Endothelial cell of umbilical vein (primary cell): ENCODE results near the gene SENP5. TPM values are rescaled to one million over a fixed set of nuclear protein-coding genes. Genes with fewer than 3 reads are reported as not detected.

Experiments
- BruUV-seq: library from RNA; stranded (reverse); fragments of 400-500 nt; replicated peaks from 2 replicates; lab custom pipeline; 2021; lab: Mats Ljungman, UMichigan
- CTCF ChIA-PET: fragments of 300-600, 350-600 bp; sonication (Branson Sonifier 250); formaldehyde crosslinking; loops from one replicate; lab custom pipeline; 2021; ENCODE audit warnings: antibody characterized with exemption, inconsistent platforms; lab: Charles Lee
- POLR2A ChIA-PET: fragments of 300-600, 350-600 bp; sonication (Branson Sonifier 250); formaldehyde crosslinking; loops from one replicate; lab custom pipeline; 2021; ENCODE audit warnings: antibody characterized with exemption, inconsistent platforms; lab: Charles Lee
- DNase-seq: peaks from one replicate; pipeline ENCODE4 v3.0.0-alpha.2; 2011; ENCODE audit warnings: low read depth, low spot score
- FAIRE-seq: peaks from 2 replicates; lab custom pipeline; 2011; peaks lifted over from hg19 to GRCh38; lab: Jason Lieb, UNC
- H2AFZ ChIP-seq: 2 replicates; pipeline ENCODE4 v1.6.0; 2012; ENCODE audit warnings: low read depth, low read length, control low read depth, inconsistent platforms
- H3K27ac ChIP-seq: 2 replicates; pipeline ENCODE4 v1.5.1; 2011; ENCODE audit warnings: low read depth, mild to moderate bottlenecking, control low read depth, low read length, moderate library complexity; ENCODE audit not compliant: insufficient read depth
- H3K27me3 ChIP-seq, 2 experiments: 2 replicates each; pipeline versions ENCODE4 v1.6.0 to v1.6.1; 2011; ENCODE audit warnings: low read length in 2 of 2, mixed read lengths in 1 of 2; ENCODE audit not compliant: control insufficient read depth in 2 of 2, insufficient read depth in 2 of 2
- H3K36me3 ChIP-seq, 2 experiments: 2 replicates in 1 of 2; 3 replicates in 1 of 2; pipeline ENCODE4 v1.5.1; 2011; ENCODE audit warnings: low read length in 2 of 2, mild to moderate bottlenecking in 1 of 2, moderate library complexity in 1 of 2; ENCODE audit not compliant: control insufficient read depth in 2 of 2, insufficient read depth in 2 of 2; ENCODE audit errors: extremely low read depth in 1 of 2
- H3K4me1 ChIP-seq: 3 replicates; pipeline ENCODE4 v1.5.1; 2011; ENCODE audit warnings: mild to moderate bottlenecking, low read length; ENCODE audit not compliant: control insufficient read depth, insufficient read depth; ENCODE audit errors: extremely low read depth
- H3K4me2 ChIP-seq: 2 replicates; pipeline ENCODE4 v1.6.1; 2011; ENCODE audit warnings: low read length, control low read depth, mixed read lengths; ENCODE audit not compliant: insufficient read depth
- H3K4me3 ChIP-seq, 3 experiments: fragments of 200-600 bp in 1 of 3; sonication (generic), shearing (Covaris generic) in 1 of 3; replicated peaks in 1 of 3; 2 replicates each; pipeline ENCODE4 v1.5.1; 2011 to 2016; ENCODE audit warnings: control low read depth in 3 of 3, low read length in 3 of 3, mild to moderate bottlenecking in 2 of 3, inconsistent platforms in 1 of 3, low read depth in 1 of 3, moderate library complexity in 1 of 3; ENCODE audit not compliant: insufficient read depth in 1 of 3
- H3K79me2 ChIP-seq: 2 replicates; pipeline ENCODE4 v1.6.0; 2012; ENCODE audit warnings: low read length, inconsistent platforms; ENCODE audit not compliant: control insufficient read depth, insufficient read depth
- H3K9ac ChIP-seq: replicated peaks from 2 replicates; pipeline ENCODE3; 2011; ENCODE audit warnings: low read length, control low read depth; ENCODE audit not compliant: insufficient read depth; ENCODE audit errors: extremely low read depth
- H3K9me1 ChIP-seq: replicated peaks from 3 replicates; pipeline ENCODE4 v1.6.0; 2011; ENCODE audit warnings: mild to moderate bottlenecking, low read length; ENCODE audit not compliant: control insufficient read depth, insufficient read depth; ENCODE audit errors: extremely low read depth
- H3K9me3 ChIP-seq: replicated peaks from 2 replicates; pipeline ENCODE4 v1.5.1; 2012; ENCODE audit warnings: low read length, inconsistent platforms; ENCODE audit not compliant: control insufficient read depth, insufficient read depth
- H4K20me1 ChIP-seq: replicated peaks from 2 replicates; pipeline ENCODE3; 2011; ENCODE audit warnings: mild to moderate bottlenecking, low read length; ENCODE audit not compliant: control insufficient read depth, insufficient read depth; ENCODE audit errors: extremely low read depth
- CTCF ChIP-seq, 2 donors: IDR thresholded peaks; 1 replicate in 1 of 2; 2 replicates in 1 of 2; pipeline ENCODE4 v1.5.1; 2011; ENCODE audit warnings: low read length in 2 of 2, mild to moderate bottlenecking in 2 of 2, moderate library complexity in 2 of 2, control low read depth in 1 of 2, inconsistent platforms in 1 of 2, low read depth in 1 of 2; ENCODE audit not compliant: insufficient read depth in 1 of 2; ENCODE audit errors: extremely low read depth in 1 of 2
- EZH2 ChIP-seq: IDR thresholded peaks from 2 replicates; pipeline ENCODE4 v1.6.1; 2012; ENCODE audit warnings: borderline replicate concordance, low read depth, mild to moderate bottlenecking, moderate library complexity, low read length, inconsistent platforms; ENCODE audit not compliant: severe bottlenecking
- FOS ChIP-seq: IDR thresholded peaks from 2 replicates; pipeline ENCODE4 v1.6.1; 2011; ENCODE audit warnings: mild to moderate bottlenecking, low read length, moderate library complexity, borderline replicate concordance; ENCODE audit not compliant: insufficient read depth
- JUN ChIP-seq: IDR thresholded peaks from 2 replicates; pipeline ENCODE4 v1.6.1; 2011; ENCODE audit warnings: borderline replicate concordance, low read depth; ENCODE audit not compliant: insufficient read length, insufficient read depth
- MYC ChIP-seq: IDR thresholded peaks from one replicate; pipeline ENCODE4 v1.6.1; 2011; ENCODE audit warnings: mild to moderate bottlenecking, low read depth, low read length
- POLR2AphosphoS5 ChIP-seq: IDR thresholded peaks from 2 replicates; pipeline ENCODE4 v1.6.1; 2012; ENCODE audit warnings: low read depth, mild to moderate bottlenecking, control low read depth, low read length, moderate library complexity; ENCODE audit not compliant: insufficient read depth
- dilution Hi-C: fragments of 300-500 bp; cut with MboI; formaldehyde crosslinking; loops from one replicate; pipeline ENCODE4 v1.15.0; 2019; ENCODE audit warnings: low sequenced_read_pairs; ENCODE audit not compliant: extremely low pct_ligation_motif_present
- intact Hi-C: fragments of 100-400 bp; cut with micrococcal nuclease; formaldehyde crosslinking; loops from one replicate; pipeline ENCODE4 v1.10.0; 2022
- polyA plus RNA-seq, 4 experiments: library from polyadenylated mRNA; depleted of rRNA in 3 of 4; stranded (reverse) in 3 of 4; unstranded in 1 of 4; fragments of >200 nt; gene quantifications; 2 replicates each; pipeline versions ENCODE4 v1.2.1 to v1.2.3, GENCODE V29; 2011 to 2012; ENCODE audit warnings: missing spikeins in 1 of 4
- total RNA-seq: library from RNA; stranded (reverse); gene quantifications from 2 replicates; pipeline ENCODE4 v1.2.3, GENCODE V29; 2021

The SENP5 gene
- total and polyA plus RNA-seq, 2 donors (not counting 3 experiments of a cell fraction or from before 2014, with no cell fraction given), result 7.9 to 33.5 TPM

DNA sequence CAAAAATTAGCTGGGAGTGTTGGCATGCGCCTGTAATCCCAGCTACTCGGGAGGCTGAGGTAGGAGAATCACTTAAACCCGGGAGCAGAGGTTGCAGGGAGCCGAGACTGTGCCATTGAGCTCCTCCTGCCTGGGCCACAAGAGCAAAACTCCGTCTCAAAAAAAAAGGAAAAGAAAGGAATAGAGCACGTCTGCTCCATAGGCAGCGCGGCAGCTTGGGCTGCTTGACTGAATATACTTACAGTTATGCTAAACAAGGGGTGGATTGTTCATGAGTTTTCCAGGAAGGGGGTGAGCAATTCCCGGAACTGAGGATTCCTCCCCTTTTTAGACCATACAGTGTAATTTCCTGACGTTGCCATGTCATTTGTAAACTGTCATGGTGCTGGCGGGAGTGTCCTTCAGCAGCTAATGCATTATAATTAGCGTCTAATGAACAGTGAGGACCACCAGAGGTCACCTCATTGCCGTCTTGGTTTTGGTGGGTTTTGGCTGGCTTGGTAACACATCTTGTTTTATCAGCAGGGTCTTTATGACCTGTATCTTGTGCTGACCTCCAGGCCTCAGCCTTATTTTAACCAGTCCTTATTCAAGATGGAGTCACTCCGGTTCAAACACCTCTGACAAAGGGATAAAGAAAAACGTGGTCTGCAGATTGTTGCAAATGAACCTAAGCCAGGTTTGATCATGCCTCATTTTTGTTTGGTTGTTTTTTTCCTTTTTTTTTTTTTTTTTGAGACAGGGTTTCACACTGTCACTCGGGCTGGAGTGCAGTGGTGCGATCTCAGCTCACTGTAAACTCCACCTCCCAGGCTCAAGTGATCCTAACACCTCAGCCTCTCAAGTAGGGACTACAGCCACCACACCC, 24.9 kb upstream of the SENP5 start:
- H3K9me3 ChIP-seq, result no peaks in the 10 kb centered on the region
- TF ChIP-seq FOS (no peak), POLR2AphosphoS5 (no peak), JUN (no peak), EZH2 (no peak)
- no peaks in the 10 kb centered on the region for H3K36me3 ChIP-seq
- no peak overlapping the region for H3K4me2 ChIP-seq
- no peaks in the 10 kb centered on the region for H3K9me1 ChIP-seq
- no peak overlapping the region for H3K9ac ChIP-seq
- no peak overlapping the region for H3K4me3 ChIP-seq
- no peak for DNase-seq
- intact Hi-C loops (no loop called here), dilution Hi-C loops (no loop called here)
- no peaks in the 10 kb centered on the region for H3K4me1 ChIP-seq
- H4K20me1 ChIP-seq, result no peaks in the 10 kb centered on the region
- no peaks in the 10 kb centered on the region for H3K79me2 ChIP-seq
- CTCF ChIA-PET, result interaction anchor here (1.1 kb wide), 2 partner anchors 12 to 127 kb away, joined by 3 to 4 read pairs; no protein-coding TSS in a partner anchor
- no peaks in the 10 kb centered on the region for H3K27me3 ChIP-seq
- no peak for FAIRE-seq
- H2AFZ ChIP-seq, result no peak overlapping the region
- no TSS peak for BruUV-seq
- no peak overlapping the region for H3K27ac ChIP-seq
- POLR2A ChIA-PET, result no interaction called here

DNA sequence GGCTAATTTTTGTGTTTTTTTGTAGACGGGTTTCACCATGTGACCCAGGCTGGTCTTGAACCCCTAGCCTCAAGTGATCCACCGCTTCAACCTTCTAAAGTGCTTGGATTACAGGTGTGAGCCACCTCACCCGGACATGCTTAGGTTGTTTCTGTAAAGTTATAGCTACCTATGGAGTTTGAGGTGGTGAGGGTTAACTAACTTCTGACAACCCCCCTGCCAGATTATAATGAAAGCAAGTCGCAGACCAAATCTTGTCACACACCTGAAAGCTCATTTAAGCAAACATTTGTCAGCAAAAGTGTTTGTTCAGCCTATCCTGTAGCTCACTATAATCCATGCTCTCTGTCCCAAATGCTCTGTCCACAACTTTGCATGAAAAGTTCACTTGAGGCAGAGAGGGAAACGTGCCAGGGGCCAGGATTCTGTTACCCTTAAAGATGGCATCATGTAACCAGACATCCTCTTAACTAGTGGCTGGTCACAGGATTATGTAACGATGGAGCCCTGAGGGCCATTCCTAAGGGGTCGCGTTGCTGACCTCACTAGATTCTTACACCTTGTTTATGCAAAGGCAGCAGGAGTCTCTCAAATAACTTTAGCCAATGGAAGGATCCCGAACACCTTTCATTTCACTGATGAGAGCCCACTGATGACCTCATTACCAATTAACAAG, 24.1 kb upstream of the SENP5 start:
- CTCF ChIA-PET, result interaction anchor here (1.1 kb wide), 1 partner anchor 126 kb away, joined by 4 read pairs; no protein-coding TSS in a partner anchor
- intact Hi-C loops, result no loop called here
- no peaks in the 10 kb centered on the region for H3K4me1 ChIP-seq
- no TSS peak for BruUV-seq
- FAIRE-seq (no peak), DNase-seq (no peak)
- no peak overlapping the region for H2AFZ ChIP-seq
- TF ChIP-seq MYC (no peak), JUN (no peak), CTCF (IDR thresholded peaks at IDR 0.05; ENCODE audit: extremely low read depth in 1 of 2, insufficient read depth in 1 of 2, low read depth in 1 of 2, low read length in 2 of 2) (no peak)
- POLR2A ChIA-PET, result no interaction called here
- H3K9me3 ChIP-seq, result no peaks in the 10 kb centered on the region
- H3K4me3 ChIP-seq, result no peak overlapping the region
- dilution Hi-C loops, result no loop called here
- no peaks in the 10 kb centered on the region for H3K9me1 ChIP-seq
- H3K9ac ChIP-seq, result no peak overlapping the region
- H3K36me3 ChIP-seq, result no peaks in the 10 kb centered on the region
- H3K27me3 ChIP-seq, result no peaks in the 10 kb centered on the region
- no peaks in the 10 kb centered on the region for H3K79me2 ChIP-seq
- no peak overlapping the region for H3K27ac ChIP-seq
- no peaks in the 10 kb centered on the region for H4K20me1 ChIP-seq
- no peak overlapping the region for H3K4me2 ChIP-seq
